Keratinocyte (primary cell): Measurements from ENCODE around the gene ELOVL6. TPM values are rescaled to one million over a fixed set of nuclear protein-coding genes. Genes with fewer than 3 reads are reported as not detected.

Experiments used
- DNase-seq: peaks from one replicate; pipeline ENCODE4 v3.0.0-alpha.2; 2011; ENCODE audit warnings: low read depth, missing footprints, low spot score
- FAIRE-seq: peaks from 2 replicates; lab custom pipeline; 2011; peaks lifted over from hg19 to GRCh38; lab: Jason Lieb, UNC
- H2AFZ ChIP-seq: 2 replicates; pipeline ENCODE4 v1.6.0; 2012; ENCODE audit warnings: low read length, control low read depth, inconsistent platforms; ENCODE audit not compliant: control insufficient read depth
- H3K27ac ChIP-seq: 2 replicates; pipeline ENCODE4 v1.5.1; 2011; ENCODE audit warnings: low read length; ENCODE audit not compliant: control insufficient read depth, insufficient read depth
- H3K27me3 ChIP-seq: 3 replicates; pipeline ENCODE4 v1.6.0; 2011; ENCODE audit warnings: low read length; ENCODE audit not compliant: control insufficient read depth, insufficient read depth; ENCODE audit errors: extremely low read depth
- H3K36me3 ChIP-seq, 2 experiments: 2 replicates in 1 of 2; 3 replicates in 1 of 2; pipeline ENCODE4 v1.5.1; 2011; ENCODE audit warnings: low read length in 2 of 2, mild to moderate bottlenecking in 1 of 2; ENCODE audit not compliant: control insufficient read depth in 2 of 2, insufficient read depth in 2 of 2; ENCODE audit errors: extremely low read depth in 1 of 2
- H3K4me1 ChIP-seq: 3 replicates; pipeline ENCODE4 v1.5.1; 2011; ENCODE audit warnings: low read length; ENCODE audit not compliant: control insufficient read depth, insufficient read depth; ENCODE audit errors: extremely low read depth
- H3K4me2 ChIP-seq: 3 replicates; pipeline ENCODE4 v1.6.0; 2011; ENCODE audit warnings: low read depth, low read length; ENCODE audit not compliant: control insufficient read depth, insufficient read depth; ENCODE audit errors: extremely low read depth
- H3K4me3 ChIP-seq, 3 experiments: fragments of 200-600 bp in 1 of 3; sonication (generic) in 1 of 3; 2 replicates in 2 of 3; 3 replicates in 1 of 3; pipeline ENCODE4 v1.5.1; 2011 to 2016; ENCODE audit warnings: low read length in 3 of 3, mild to moderate bottlenecking in 3 of 3, control low read depth in 2 of 3, inconsistent platforms in 1 of 3, low read depth in 1 of 3, mixed read lengths in 1 of 3, mixed run types in 1 of 3, moderate library complexity in 1 of 3; ENCODE audit not compliant: control insufficient read depth in 2 of 3, insufficient read depth in 2 of 3; ENCODE audit errors: extremely low read depth in 1 of 3
- H3K79me2 ChIP-seq: 2 replicates; pipeline ENCODE4 v1.6.0; 2012; ENCODE audit warnings: low read length; ENCODE audit not compliant: control insufficient read depth, insufficient read depth
- H3K9ac ChIP-seq: 3 replicates; pipeline ENCODE4 v1.6.0; 2011; ENCODE audit warnings: low read length; ENCODE audit not compliant: control insufficient read depth, insufficient read depth; ENCODE audit errors: extremely low read depth
- H3K9me1 ChIP-seq: 3 replicates; pipeline ENCODE4 v1.6.0; 2011; ENCODE audit warnings: low read length; ENCODE audit not compliant: control insufficient read depth, insufficient read depth; ENCODE audit errors: extremely low read depth
- H3K9me3 ChIP-seq: 2 replicates; pipeline ENCODE4 v1.5.1; 2012; ENCODE audit warnings: low read depth, low read length; ENCODE audit not compliant: control insufficient read depth
- H4K20me1 ChIP-seq: 3 replicates; pipeline ENCODE4 v1.6.0; 2011; ENCODE audit warnings: low read length; ENCODE audit not compliant: control insufficient read depth, insufficient read depth; ENCODE audit errors: extremely low read depth
- CTCF ChIP-seq, 3 experiments: IDR thresholded peaks in 1 of 3; conservative IDR thresholded peaks in 1 of 3; optimal IDR thresholded peaks in 1 of 3; 2 replicates in 2 of 3; 3 replicates in 1 of 3; pipeline versions ENCODE3 to v1.5.1; 2011; ENCODE audit warnings: low read length in 3 of 3, mild to moderate bottlenecking in 3 of 3, moderate library complexity in 2 of 3, control low read depth in 1 of 3, inconsistent platforms in 1 of 3; ENCODE audit not compliant: insufficient read depth in 2 of 3; ENCODE audit errors: extremely low read depth in 1 of 3
- EZH2 ChIP-seq: IDR thresholded peaks from one replicate; pipeline ENCODE4 v1.6.1; 2012; ENCODE audit warnings: inconsistent platforms, mild to moderate bottlenecking, low read length, moderate library complexity
- dilution Hi-C: fragments of 300-500 bp; cut with MboI; formaldehyde crosslinking; loops from one replicate; pipeline ENCODE4 v1.7.0; 2020; ENCODE audit warnings: low sequenced_read_pairs; ENCODE audit not compliant: extremely low pct_ligation_motif_present
- polyA plus RNA-seq, 5 experiments: library from polyadenylated mRNA; depleted of rRNA in 3 of 5; stranded (reverse) in 3 of 5; stranded (forward) in 1 of 5; unstranded in 1 of 5; fragments of >200 nt; gene quantifications; 1 replicate in 1 of 5; 2 replicates in 3 of 5; 3 replicates in 1 of 5; pipeline versions ENCODE4 v1.2.1 to v1.2.3, GENCODE V29; 2011 to 2012; ENCODE audit warnings: missing spikeins in 2 of 5, low read depth in 1 of 5, low replicate concordance in 1 of 5

Gene ELOVL6
- polyA plus RNA-seq, 1 donor (not counting 4 experiments of a cell fraction or from before 2014, with no cell fraction given) = 65.9 TPM

GRCh38 chr4:110142461-110142860 is 56.0 kb downstream of the ELOVL6 start:
- Histone ChIP-seq H2AFZ (no peak overlapping the region), H3K36me3 (peaks cover 0 to 1% of the 10 kb centered on the region in 2 experiments), H3K27me3 (no peaks in the 10 kb centered on the region), H3K4me2 (no peak overlapping the region), H3K4me1 (no peaks in the 10 kb centered on the region), H3K9me3 (no peaks in the 10 kb centered on the region), H3K4me3 (no peak overlapping the region), H3K27ac (no peak overlapping the region), H3K79me2 (peaks cover 26% of the 10 kb centered on the region), H4K20me1 (no peaks in the 10 kb centered on the region), H3K9ac (no peak overlapping the region), H3K9me1 (no peaks in the 10 kb centered on the region)
- no peak for FAIRE-seq
- TF ChIP-seq EZH2 = no peak
- TF ChIP-seq CTCF (optimal IDR thresholded peaks at IDR 0.05 in 1 of 3, IDR thresholded peaks at IDR 0.05 in 1 of 3, conservative IDR thresholded peaks at IDR 0.05 in 1 of 3; ENCODE audit: extremely low read depth in 1 of 3, insufficient read depth in 2 of 3, low read length in 3 of 3) = no peak
- dilution Hi-C loops = no loop called here
- DNase-seq = no peak

- Histone ChIP-seq H3K4me2 (no peak overlapping the region), H3K27me3 (no peaks in the 10 kb centered on the region), H4K20me1 (no peaks in the 10 kb centered on the region), H2AFZ (no peak overlapping the region), H3K27ac (no peak overlapping the region), H3K36me3 (peaks cover 0 to 3% of the 10 kb centered on the region in 2 experiments), H3K4me1 (no peaks in the 10 kb centered on the region), H3K9me3 (no peaks in the 10 kb centered on the region), H3K4me3 (no peak overlapping the region), H3K9ac (no peak overlapping the region), H3K9me1 (no peaks in the 10 kb centered on the region), H3K79me2 (peaks cover 14% of the 10 kb centered on the region)
- DNase-seq (no peak), FAIRE-seq (no peak)
- dilution Hi-C loops = no loop called here
- no peak for TF ChIP-seq EZH2
- TF ChIP-seq CTCF (optimal IDR thresholded peaks at IDR 0.05 in 1 of 3, IDR thresholded peaks at IDR 0.05 in 1 of 3, conservative IDR thresholded peaks at IDR 0.05 in 1 of 3; ENCODE audit: extremely low read depth in 1 of 3, insufficient read depth in 2 of 3, low read length in 3 of 3) = no peak
These were observed 58.6 kb downstream of the ELOVL6 start for GRCh38 chr4:110139815-110140214.
